Daoy (cell line): ENCODE measurements around the gene SLC2A4RG. TPM values are rescaled to one million over a fixed set of nuclear protein-coding genes. Genes with fewer than 3 reads are reported as not detected.
"Not testable (repeated sequence)": the region's sequence is repeated elsewhere in the genome, so short reads cannot be mapped to it uniquely, and the experiment has no call there.

Experiments used
- DNase-seq: peaks from one replicate; pipeline ENCODE4 v3.0.0-alpha.2; 2015; ENCODE audit warnings: low read depth
- total RNA-seq: library from RNA; depleted of rRNA; stranded (reverse); fragments of >200 nt; shearing (Covaris generic); gene quantifications from 2 replicates; pipeline ENCODE4 v1.2.3, GENCODE V29; 2014

SLC2A4RG gene
- total RNA-seq, 1 experiment from 2014 or later, result 14.6 TPM

GRCh38 chr20:63712191-63712590 lies 27.4 kb upstream of the SLC2A4RG start:
- DNase-seq, result no peak

GRCh38 chr20:63714858-63715257 lies 24.7 kb upstream of the SLC2A4RG start:
- DNase-seq, result no peak

GRCh38 chr20:63718996-63719395 lies 20.6 kb upstream of the SLC2A4RG start:
- no peak for DNase-seq

GRCh38 chr20:63722967-63723622 lies 16.5 kb upstream of the SLC2A4RG start:
- DNase-seq, result not testable (repeated sequence)

GRCh38 chr20:63730189-63730733 lies 9.3 kb upstream of the SLC2A4RG start:
- DNase-seq, result not testable (repeated sequence)

- no peak for DNase-seq
Observed at GRCh38 chr20:63731410-63731809, 8.2 kb upstream of the SLC2A4RG start.

- no peak for DNase-seq
Observed at GRCh38 chr20:63732118-63733095, 7.2 kb upstream of the SLC2A4RG start.

GRCh38 chr20:63733117-63733516 lies 6.5 kb upstream of the SLC2A4RG start:
- no peak for DNase-seq

GRCh38 chr20:63733579-63734081 lies 5.9 kb upstream of the SLC2A4RG start:
- DNase-seq, result no peak

GRCh38 chr20:63734111-63734945 lies 5.2 kb upstream of the SLC2A4RG start:
- no peak for DNase-seq

GRCh38 chr20:63734946-63735858 lies 4.4 kb upstream of the SLC2A4RG start:
- no peak for DNase-seq

- DNase-seq, result no peak
Observed at GRCh38 chr20:63735859-63736718, 3.5 kb upstream of the SLC2A4RG start, which contains the start of gene LIME1. Gene LIME1 (plus strand): TSS chr20:63736664. CDS start chr20:63737550, 886 bp downstream.

GRCh38 chr20:63736893-63737694 lies 2.5 kb upstream of the SLC2A4RG start:
- DNase-seq, result no peak

GRCh38 chr20:63737695-63737944 lies 2.0 kb upstream of the SLC2A4RG start:
- no peak for DNase-seq

GRCh38 chr20:63737945-63738686 lies 1.5 kb upstream of the SLC2A4RG start:
- no peak for DNase-seq

GRCh38 chr20:63738687-63739129 lies 868 bp upstream of the SLC2A4RG start:
- DNase-seq, result no peak

GRCh38 chr20:63740070-63740626 lies 572 bp downstream of the SLC2A4RG start:
- DNase-seq, result peak; percentile 35
